ES-I3 (cell line): Measurements from ENCODE around the gene EIF1AD.
"Not testable (repeated sequence)": the region's sequence is repeated elsewhere in the genome, so short reads cannot be mapped to it uniquely, and the experiment has no call there.

ENCODE experiments used
- H3K36me3 ChIP-seq: 2 replicates; pipeline ENCODE4 v1.6.1; 2013; ENCODE audit warnings: mild to moderate bottlenecking, low read length, control low read depth, moderate library complexity; ENCODE audit not compliant: insufficient read depth
- H3K4me1 ChIP-seq: 2 replicates; pipeline ENCODE4 v1.6.1; 2013; ENCODE audit warnings: mild to moderate bottlenecking, control low read depth, low read length; ENCODE audit not compliant: insufficient read depth
- H3K9ac ChIP-seq: 2 replicates; pipeline ENCODE4 v1.6.1; 2013; ENCODE audit warnings: low read depth, mild to moderate bottlenecking, low read length, moderate library complexity
- H3K9me3 ChIP-seq: 2 replicates; pipeline ENCODE4 v1.6.1; 2013; ENCODE audit warnings: mild to moderate bottlenecking, low read length, moderate library complexity; ENCODE audit not compliant: control insufficient read depth, insufficient read depth

Gene EIF1AD

GRCh38 chr11:66036334-66036710 lies 34.4 kb upstream of the EIF1AD start:
- H3K36me3 ChIP-seq: no peaks in the 10 kb centered on the region
- no peaks in the 10 kb centered on the region for H3K4me1 ChIP-seq
- H3K9me3 ChIP-seq: no peaks in the 10 kb centered on the region
- no peak overlapping the region for H3K9ac ChIP-seq

- no peaks in the 10 kb centered on the region for H3K4me1 ChIP-seq
- no peaks in the 10 kb centered on the region for H3K36me3 ChIP-seq
- no peaks in the 10 kb centered on the region for H3K9me3 ChIP-seq
- H3K9ac ChIP-seq: no peak overlapping the region
Measured at GRCh38 chr11:66035653-66036333, 33.8 kb upstream of the EIF1AD start.

GRCh38 chr11:66032957-66033735 lies 31.2 kb upstream of the EIF1AD start:
- Histone ChIP-seq H3K36me3 (no peaks in the 10 kb centered on the region), H3K9ac (no peak overlapping the region), H3K4me1 (no peaks in the 10 kb centered on the region), H3K9me3 (no peaks in the 10 kb centered on the region)

- no peak within 1 kb of the TSS for H3K9ac ChIP-seq
- H3K36me3 ChIP-seq: no peaks in the 10 kb centered on the region
- no peaks in the 10 kb centered on the region for H3K9me3 ChIP-seq
- no peaks in the 10 kb centered on the region; the same call in 1 of the 2 replicates for H3K4me1 ChIP-seq
Measured at GRCh38 chr11:66026017-66026529, 24.1 kb upstream of the EIF1AD start, which contains the start of gene CATSPER1. Gene CATSPER1 (minus strand): TSS chr11:66026479. CDS start chr11:66026379, 100 bp downstream.

DNA sequence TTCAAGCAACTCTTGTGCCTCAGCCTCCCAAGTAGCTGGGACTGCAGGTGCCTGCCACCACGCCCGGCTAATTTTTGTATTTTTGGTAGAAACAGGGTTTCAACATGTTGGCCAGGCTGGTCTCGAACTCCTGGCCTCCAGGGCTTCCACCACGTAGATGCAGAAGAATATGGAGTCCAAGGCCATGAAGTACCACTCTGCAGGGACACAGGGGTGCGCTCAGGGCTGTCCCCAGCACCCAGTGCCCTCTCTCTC lies 21.2 kb upstream of the EIF1AD start:
- H3K4me1 ChIP-seq, H3K36me3 ChIP-seq, H3K9ac ChIP-seq, H3K9me3 ChIP-seq: not testable (repeated sequence)

- Histone ChIP-seq H3K36me3 (no peaks in the 10 kb centered on the region), H3K4me1 (no peaks in the 10 kb centered on the region; the same call in 1 of the 2 replicates), H3K9ac (peak overlapping the region; percentile 24), H3K9me3 (no peaks in the 10 kb centered on the region)
Measured at GRCh38 chr11:66022401-66023185, 20.6 kb upstream of the EIF1AD start.

DNA sequence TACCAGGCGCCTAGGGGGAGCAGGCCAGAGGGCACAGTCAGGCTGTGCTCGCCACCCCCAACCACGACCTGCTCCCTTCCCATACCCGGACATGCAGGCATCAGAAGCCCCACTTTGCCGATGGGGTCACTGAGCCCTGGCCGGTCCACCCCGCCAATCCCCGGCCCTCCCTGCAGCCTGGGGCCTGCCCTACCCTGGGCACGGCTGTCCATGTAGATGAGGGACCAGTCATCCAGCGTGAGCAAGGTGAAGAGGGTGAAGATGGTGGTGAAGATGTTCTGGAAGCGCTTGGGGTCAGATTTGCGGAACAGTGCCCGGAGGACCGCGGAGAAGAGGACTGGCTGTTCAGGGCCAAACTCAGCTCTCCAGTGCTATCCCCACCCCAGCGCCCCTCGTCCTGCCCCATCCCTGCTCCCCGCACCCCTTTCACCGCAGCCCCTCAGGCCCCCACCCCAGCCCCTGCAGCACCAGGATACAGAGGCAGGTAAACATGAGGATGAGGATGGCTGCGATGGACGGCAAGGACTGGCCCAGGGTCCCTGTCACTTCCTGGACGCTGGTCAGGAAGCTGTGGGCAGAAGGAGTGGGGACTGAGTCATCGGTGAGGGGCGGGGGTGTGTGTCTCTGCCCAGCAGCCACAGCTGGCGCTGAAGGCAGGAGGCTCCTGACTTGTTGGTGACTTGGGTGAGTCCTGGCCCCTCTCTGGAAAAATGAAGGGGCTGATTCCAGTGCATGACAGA lies 18.8 kb upstream of the EIF1AD start:
- no peaks in the 10 kb centered on the region for H3K9me3 ChIP-seq
- H3K4me1 ChIP-seq: no peaks in the 10 kb centered on the region; the same call in 1 of the 2 replicates
- H3K36me3 ChIP-seq: no peaks in the 10 kb centered on the region
- H3K9ac ChIP-seq: no peak overlapping the region

GRCh38 chr11:66020212-66020611 lies 18.3 kb upstream of the EIF1AD start:
- Histone ChIP-seq H3K36me3 (no peaks in the 10 kb centered on the region), H3K9ac (no peak overlapping the region), H3K4me1 (no peaks in the 10 kb centered on the region; the same call in 1 of the 2 replicates), H3K9me3 (no peaks in the 10 kb centered on the region)

- Histone ChIP-seq H3K4me1 (peaks cover 9% of the 10 kb centered on the region; the same call in 1 of the 2 replicates), H3K9me3 (no peaks in the 10 kb centered on the region), H3K9ac (no peak overlapping the region)
Measured at GRCh38 chr11:66017321-66017720, 15.4 kb upstream of the EIF1AD start.

GRCh38 chr11:66016793-66017177 lies 14.8 kb upstream of the EIF1AD start:
- no peaks in the 10 kb centered on the region for H3K9me3 ChIP-seq
- no peak overlapping the region for H3K9ac ChIP-seq
- H3K4me1 ChIP-seq: peaks cover 9% of the 10 kb centered on the region; the same call in 1 of the 2 replicates
- H3K36me3 ChIP-seq: no peaks in the 10 kb centered on the region

More at GRCh38 chr11:66017321-66017720, 15.4 kb upstream of the EIF1AD start:
- H3K36me3 ChIP-seq: no peaks in the 10 kb centered on the region

- peaks cover 9% of the 10 kb centered on the region; the same call in 1 of the 2 replicates for H3K4me1 ChIP-seq
- H3K36me3 ChIP-seq: no peaks in the 10 kb centered on the region
- H3K9ac ChIP-seq: no peak overlapping the region
- no peaks in the 10 kb centered on the region for H3K9me3 ChIP-seq
Measured at GRCh38 chr11:66015936-66016792, 14.2 kb upstream of the EIF1AD start.

- Histone ChIP-seq H3K9me3 (no peaks in the 10 kb centered on the region), H3K4me1 (peaks cover 9% of the 10 kb centered on the region; the same call in 1 of the 2 replicates), H3K36me3 (no peaks in the 10 kb centered on the region), H3K9ac (no peak overlapping the region)
Measured at GRCh38 chr11:66015454-66015881, 13.5 kb upstream of the EIF1AD start.

- no peak overlapping the region for H3K9ac ChIP-seq
- no peaks in the 10 kb centered on the region for H3K36me3 ChIP-seq
- H3K9me3 ChIP-seq: no peaks in the 10 kb centered on the region
- peaks cover 9% of the 10 kb centered on the region; the same call in 1 of the 2 replicates for H3K4me1 ChIP-seq
Measured at GRCh38 chr11:66014804-66015453, 13.0 kb upstream of the EIF1AD start.
